K562 (cell line): Measurements from ENCODE around the gene UPK2. TPM values are rescaled to one million over a fixed set of nuclear protein-coding genes. Genes with fewer than 3 reads are reported as not detected.

Experiments used
- CHD2 ChIP-seq: IDR thresholded peaks from 2 replicates; pipeline ENCODE4 v1.6.1; 2011; ENCODE audit warnings: low read depth, low read length
- GTF2E2 ChIP-seq: fragments of 200-800 bp; sonication (Bioruptor generic); IDR thresholded peaks from 2 replicates; pipeline ENCODE4 v1.6.1; 2016; ENCODE audit warnings: missing genetic modification characterization, missing compliant biosample characterization
- HOXB6 ChIP-seq: fragments of 250-450 bp; sonication (Bioruptor Pico); IDR thresholded peaks from 2 replicates; pipeline ENCODE4 v1.5.1; 2022; ENCODE audit warnings: mild to moderate bottlenecking, borderline replicate concordance
- JUND ChIP-seq, 2 experiments: IDR thresholded peaks; 2 replicates in 1 of 2; 3 replicates in 1 of 2; pipeline ENCODE4 v1.6.1; 2011; ENCODE audit warnings: borderline replicate concordance in 2 of 2, low read depth in 2 of 2, low read length in 2 of 2, improper control_type of control experiment in 1 of 2, missing biosample characterization in 1 of 2, missing genetic modification characterization in 1 of 2, missing genetic modification reagents in 1 of 2
- MLLT1 ChIP-seq, 2 experiments: fragments of 450-650 bp; IDR thresholded peaks; 2 replicates each; pipeline ENCODE4 v1.6.1; 2016
- POLR2AphosphoS5 ChIP-seq: IDR thresholded peaks from 2 replicates; pipeline ENCODE4 v1.6.1; 2011; ENCODE audit warnings: mild to moderate bottlenecking, low read depth, low read length, moderate library complexity; ENCODE audit not compliant: control insufficient read depth, insufficient read depth
- POLR2B ChIP-seq: fragments of 450-650 bp; IDR thresholded peaks from 2 replicates; pipeline ENCODE4 v1.6.1; 2018; ENCODE audit warnings: low read depth; ENCODE audit not compliant: partially characterized antibody
- PREB ChIP-seq: sonication (generic); formaldehyde crosslinking; IDR thresholded peaks from 2 replicates; pipeline ENCODE4 v1.8.1; 2023; ENCODE audit warnings: mild to moderate bottlenecking, missing genetic modification reagents
- RNF2 ChIP-seq: sonication (generic); IDR thresholded peaks from 2 replicates; pipeline ENCODE4 v1.6.1; 2016
- TBL1XR1 ChIP-seq, 2 experiments: IDR thresholded peaks; 2 replicates each; pipeline ENCODE4 v1.6.1; 2012; ENCODE audit warnings: improper control_type of control experiment in 2 of 2, low read length in 2 of 2, mild to moderate bottlenecking in 1 of 2
- ZNF134 ChIP-seq: fragments of 250-450 bp; sonication (Bioruptor Pico); conservative IDR thresholded peaks from 2 replicates; pipeline ENCODE4 v1.4.0; 2020
- ZNF551 ChIP-seq: fragments of 250-450 bp; sonication (Bioruptor Pico); IDR thresholded peaks from 2 replicates; pipeline ENCODE4 v1.5.0; 2021; ENCODE audit warnings: mild to moderate bottlenecking, moderate library complexity
- ZNF639 ChIP-seq, 2 experiments: fragments of 200-800 bp in 1 of 2; sonication (Bioruptor generic) in 1 of 2; sonication (generic) in 1 of 2; formaldehyde crosslinking in 1 of 2; IDR thresholded peaks in 1 of 2; conservative IDR thresholded peaks in 1 of 2; 2 replicates each; pipeline versions ENCODE4 v1.5.0 to v1.6.1; 2016 to 2020; ENCODE audit warnings: missing compliant biosample characterization in 1 of 2, missing genetic modification characterization in 1 of 2, missing genetic modification reagents in 1 of 2
- ZNF695 ChIP-seq: fragments of 450-650 bp; formaldehyde crosslinking; IDR thresholded peaks from 2 replicates; pipeline ENCODE4 v1.4.0; 2020; ENCODE audit warnings: mild to moderate bottlenecking, moderate library complexity
- polyA plus RNA-seq, 8 experiments: library from polyadenylated mRNA; depleted of rRNA in 4 of 8; stranded (reverse) in 5 of 8; unstranded in 3 of 8; fragments of >200 nt; fragmentation: Nextera tagmentation in 2 of 8; fragmentation: Illumina TruSeq in 1 of 8; extraction: Ambion mirVana in 2 of 8; extraction: Trizol in 1 of 8; gene quantifications; 2 replicates each; pipeline versions ENCODE4 v1.2.1 to v1.2.3, GENCODE V29; 2011 to 2014; ENCODE audit warnings: inconsistent platforms in 1 of 8, missing spikeins in 1 of 8
- total RNA-seq, 7 experiments: library from RNA; depleted of rRNA in 6 of 7; stranded (reverse); fragments of >200 nt in 6 of 7; fragmentation: Illumina TruSeq in 2 of 7; extraction: Trizol in 2 of 7; gene quantifications; 2 replicates each; pipeline versions ENCODE4 v1.2.1 to v1.2.3, GENCODE V29; 2011 to 2021; ENCODE audit warnings: low replicate concordance in 1 of 7
- TF ChIP-seq, protein P1 (sequence below): fragments of 450-650 bp; IDR thresholded peaks from 2 replicates; pipeline ENCODE4 v1.6.1; 2018; ENCODE audit warnings: mild to moderate bottlenecking, low read depth; ENCODE audit not compliant: partially characterized antibody
- TF ChIP-seq, protein P2 (sequence below): fragments of 450-650 bp; IDR thresholded peaks from 2 replicates; pipeline ENCODE4 v1.6.1; 2018; ENCODE audit not compliant: partially characterized antibody

UPK2 gene
- total and polyA plus RNA-seq, 9 of the 15 experiments (the other 6 are each of a cell fraction or from before 2014, with no cell fraction given) = not detected

- TF ChIP-seq JUND (IDR thresholded peaks at IDR 0.05; ENCODE audit: borderline replicate concordance, low read depth, low read length) (peak; percentile 94), JUND (tag; IDR thresholded peaks at IDR 0.05; ENCODE audit: borderline replicate concordance, low read depth, low read length) (peak; percentile 87; the same call in 2 of the 3 replicates), ZNF134 (CRISPR knock-in tag) (no peak), RNF2 (peak; percentile 51; the same call in 1 of the 2 replicates), POLR2AphosphoS5 (peak; percentile 27; the same call in 1 of the 2 replicates), CHD2 (no peak; the same call in 1 of the 2 replicates), GTF2E2 (tag) (no peak), TBL1XR1 (IDR thresholded peaks at IDR 0.05; ENCODE audit: low read length in 2 of 2) (no peak), PREB (no peak), ZNF695 (CRISPR knock-in tag) (no peak), POLR2B (peak; percentile 46), ZNF551 (no peak), HOXB6 (no peak), MLLT1 (IDR thresholded peaks at IDR 0.05) (peak in 1 of 2 experiments; percentile 68; a peak in 1 of 4 replicates), ZNF639 (CRISPR knock-in tag; conservative IDR thresholded peaks at IDR 0.05 in 1 of 2, IDR thresholded peaks at IDR 0.05 in 1 of 2) (no peak; a peak in 1 of 4 replicates)
- TF ChIP-seq, protein P1, sequence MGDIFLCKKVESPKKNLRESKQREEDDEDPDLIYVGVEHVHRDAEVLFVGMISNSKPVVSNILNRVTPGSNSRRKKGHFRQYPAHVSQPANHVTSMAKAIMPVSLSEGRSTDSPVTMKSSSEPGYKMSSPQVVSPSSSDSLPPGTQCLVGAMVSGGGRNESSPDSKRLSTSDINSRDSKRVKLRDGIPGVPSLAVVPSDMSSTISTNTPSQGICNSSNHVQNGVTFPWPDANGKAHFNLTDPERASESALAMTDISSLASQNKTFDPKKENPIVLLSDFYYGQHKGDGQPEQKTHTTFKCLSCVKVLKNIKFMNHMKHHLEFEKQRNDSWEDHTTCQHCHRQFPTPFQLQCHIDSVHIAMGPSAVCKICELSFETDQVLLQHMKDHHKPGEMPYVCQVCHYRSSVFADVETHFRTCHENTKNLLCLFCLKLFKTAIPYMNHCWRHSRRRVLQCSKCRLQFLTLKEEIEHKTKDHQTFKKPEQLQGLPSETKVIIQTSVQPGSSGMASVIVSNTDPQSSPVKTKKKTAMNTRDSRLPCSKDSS = no peak
- TF ChIP-seq, protein P2, sequence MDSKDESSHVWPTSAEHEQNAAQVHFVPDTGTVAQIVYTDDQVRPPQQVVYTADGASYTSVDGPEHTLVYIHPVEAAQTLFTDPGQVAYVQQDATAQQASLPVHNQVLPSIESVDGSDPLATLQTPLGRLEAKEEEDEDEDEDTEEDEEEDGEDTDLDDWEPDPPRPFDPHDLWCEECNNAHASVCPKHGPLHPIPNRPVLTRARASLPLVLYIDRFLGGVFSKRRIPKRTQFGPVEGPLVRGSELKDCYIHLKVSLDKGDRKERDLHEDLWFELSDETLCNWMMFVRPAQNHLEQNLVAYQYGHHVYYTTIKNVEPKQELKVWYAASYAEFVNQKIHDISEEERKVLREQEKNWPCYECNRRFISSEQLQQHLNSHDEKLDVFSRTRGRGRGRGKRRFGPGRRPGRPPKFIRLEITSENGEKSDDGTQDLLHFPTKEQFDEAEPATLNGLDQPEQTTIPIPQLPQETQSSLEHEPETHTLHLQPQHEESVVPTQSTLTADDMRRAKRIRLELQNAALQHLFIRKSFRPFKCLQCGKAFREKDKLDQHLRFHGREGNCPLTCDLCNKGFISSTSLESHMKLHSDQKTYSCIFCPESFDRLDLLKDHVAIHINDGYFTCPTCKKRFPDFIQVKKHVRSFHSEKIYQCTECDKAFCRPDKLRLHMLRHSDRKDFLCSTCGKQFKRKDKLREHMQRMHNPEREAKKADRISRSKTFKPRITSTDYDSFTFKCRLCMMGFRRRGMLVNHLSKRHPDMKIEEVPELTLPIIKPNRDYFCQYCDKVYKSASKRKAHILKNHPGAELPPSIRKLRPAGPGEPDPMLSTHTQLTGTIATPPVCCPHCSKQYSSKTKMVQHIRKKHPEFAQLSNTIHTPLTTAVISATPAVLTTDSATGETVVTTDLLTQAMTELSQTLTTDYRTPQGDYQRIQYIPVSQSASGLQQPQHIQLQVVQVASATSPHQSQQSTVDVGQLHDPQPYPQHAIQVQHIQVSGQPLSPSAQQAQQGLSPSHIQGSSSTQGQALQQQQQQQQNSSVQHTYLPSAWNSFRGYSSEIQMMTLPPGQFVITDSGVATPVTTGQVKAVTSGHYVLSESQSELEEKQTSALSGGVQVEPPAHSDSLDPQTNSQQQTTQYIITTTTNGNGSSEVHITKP = peak; percentile 89
Measured at GRCh38 chr11:118911880-118912741, 44.0 kb upstream of the UPK2 start (continued).
